Lower leg skin (tissue), 4 donors: ENCODE results near the gene CALB2. TPM values are rescaled to one million over a fixed set of nuclear protein-coding genes. Genes with fewer than 3 reads are reported as not detected.

Source experiments
- DNase-seq, 2 donors: peaks; one replicate each; pipeline ENCODE4 v3.0.0-alpha.2; 2019; ENCODE audit warnings: low spot score in 2 of 2
- H3K4me3 ChIP-seq: fragments of 200-600 bp; sonication (generic); 2 replicates; pipeline ENCODE4 v1.5.1; 2017; ENCODE audit warnings: mild to moderate bottlenecking, low read depth; ENCODE audit not compliant: poor library complexity, severe bottlenecking
- CTCF ChIP-seq, 3 donors: fragments of 450-650 bp; IDR thresholded peaks; one replicate each; pipeline ENCODE4 v1.5.1; 2016; ENCODE audit warnings: antibody characterized with exemption in 3 of 3, mild to moderate bottlenecking in 3 of 3, moderate library complexity in 2 of 3
- POLR2A ChIP-seq, 2 donors: fragments of 450-650 bp; IDR thresholded peaks; one replicate each; pipeline ENCODE4 v1.6.1; 2016 to 2017; ENCODE audit warnings: antibody characterized with exemption in 2 of 2, mild to moderate bottlenecking in 1 of 2, moderate library complexity in 1 of 2
- WGBS, 2 donors: methylation state at CpG; one replicate each; pipeline ENCODE4 v1.1.5; 2018; 5-methylcytosine and 5-hydroxymethylcytosine counted together
- intact Hi-C: fragments of 100-400 bp; cut with DNase I; formaldehyde crosslinking; loops from one replicate; pipeline ENCODE4 v1.15.0; 2023; ENCODE audit warnings: low total_unique reads
- total RNA-seq, 4 donors: library from RNA; depleted of rRNA; stranded (reverse); fragments of >200 nt; gene quantifications; one replicate each; pipeline ENCODE4 v1.1.0, GENCODE V29; 2016

Gene CALB2
- total RNA-seq, 4 donors from 2014 or later = 3.8 to 5.1 (median 4.1) TPM; not detected in 1

GRCh38 chr16:71328151-71328550 lies 30.4 kb upstream of the CALB2 start:
- TF ChIP-seq CTCF (IDR thresholded peaks at IDR 0.05) (no peak), POLR2A (IDR thresholded peaks at IDR 0.05) (no peak)
- H3K4me3 ChIP-seq = no peak overlapping the region
- intact Hi-C loops = no loop called here
- WGBS, 2 donors = 74 to 80% methylated on average over 3 of the region's 3 CpGs
- no peak for DNase-seq

- no peak overlapping the region for H3K4me3 ChIP-seq
- TF ChIP-seq POLR2A (IDR thresholded peaks at IDR 0.05) (no peak), CTCF (IDR thresholded peaks at IDR 0.05) (no peak)
- intact Hi-C loops = no loop called here
- DNase-seq = no peak
- WGBS, 2 donors = 36 to 38% methylated on average over 1 of the region's 1 CpG
Observed at GRCh38 chr16:71337631-71338030, 20.9 kb upstream of the CALB2 start.

GRCh38 chr16:71338193-71338592 lies 20.3 kb upstream of the CALB2 start:
- H3K4me3 ChIP-seq = no peak overlapping the region
- TF ChIP-seq POLR2A (IDR thresholded peaks at IDR 0.05) (no peak), CTCF (IDR thresholded peaks at IDR 0.05) (no peak)
- 59 to 63% methylated on average over 2 of the region's 2 CpGs for WGBS, 2 donors
- intact Hi-C loops = no loop called here
- no peak for DNase-seq

- no peak for DNase-seq
- TF ChIP-seq CTCF (IDR thresholded peaks at IDR 0.05) = no peak
- no peak for TF ChIP-seq POLR2A (IDR thresholded peaks at IDR 0.05)
- H3K4me3 ChIP-seq = no peak overlapping the region
- intact Hi-C loops = no loop called here
- 81 to 97% methylated on average over 1 of the region's 1 CpG for WGBS, 2 donors
Observed at GRCh38 chr16:71338632-71339031, 19.9 kb upstream of the CALB2 start.

GRCh38 chr16:71339236-71340171 lies 19.0 kb upstream of the CALB2 start:
- 51 to 56% methylated on average over 19 of the region's 19 CpGs for WGBS, 2 donors
- DNase-seq = no peak
- no peak for TF ChIP-seq CTCF (IDR thresholded peaks at IDR 0.05)
- TF ChIP-seq POLR2A (IDR thresholded peaks at IDR 0.05) = no peak
- intact Hi-C loops = no loop called here
- H3K4me3 ChIP-seq = no peak overlapping the region
